Mammary epithelial cell (primary cell): Measurements from ENCODE around the gene MICAL2.

Experiments used
- EZH2 ChIP-seq: IDR thresholded peaks from 2 replicates; pipeline ENCODE4 v1.6.1; 2012; ENCODE audit warnings: low read length, inconsistent platforms, borderline replicate concordance
- TF ChIP-seq, protein P1 (sequence below), 2 donors: IDR thresholded peaks in 1 of 2; conservative IDR thresholded peaks in 1 of 2; 2 replicates each; pipeline ENCODE4 v1.5.1; 2011 to 2012; ENCODE audit warnings: inconsistent platforms in 2 of 2, low read length in 2 of 2, mild to moderate bottlenecking in 2 of 2, control low read depth in 1 of 2, low read depth in 1 of 2; ENCODE audit not compliant: insufficient read depth in 1 of 2; ENCODE audit errors: extremely low read depth in 1 of 2

DNA sequence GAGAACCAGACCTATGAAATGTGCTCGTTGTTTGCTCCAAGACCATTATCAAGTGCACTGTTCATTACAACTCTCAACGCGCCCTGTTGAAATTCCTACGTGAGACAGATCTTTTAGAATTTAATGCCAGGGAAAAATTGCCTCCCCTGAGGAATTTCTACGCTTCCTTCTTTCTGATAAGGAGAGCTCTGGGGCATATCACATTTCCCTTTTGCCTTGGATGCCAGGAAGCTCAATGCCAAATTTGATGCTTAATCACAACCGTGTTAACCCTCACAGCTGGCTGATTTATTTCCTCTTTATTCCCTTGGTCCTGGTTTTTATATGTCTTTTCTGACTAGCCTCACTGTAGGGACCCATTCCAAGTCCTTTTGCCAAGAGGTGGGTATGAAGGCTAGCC lies 109.4 kb downstream of the MICAL2 start:
- TF ChIP-seq, protein P1, sequence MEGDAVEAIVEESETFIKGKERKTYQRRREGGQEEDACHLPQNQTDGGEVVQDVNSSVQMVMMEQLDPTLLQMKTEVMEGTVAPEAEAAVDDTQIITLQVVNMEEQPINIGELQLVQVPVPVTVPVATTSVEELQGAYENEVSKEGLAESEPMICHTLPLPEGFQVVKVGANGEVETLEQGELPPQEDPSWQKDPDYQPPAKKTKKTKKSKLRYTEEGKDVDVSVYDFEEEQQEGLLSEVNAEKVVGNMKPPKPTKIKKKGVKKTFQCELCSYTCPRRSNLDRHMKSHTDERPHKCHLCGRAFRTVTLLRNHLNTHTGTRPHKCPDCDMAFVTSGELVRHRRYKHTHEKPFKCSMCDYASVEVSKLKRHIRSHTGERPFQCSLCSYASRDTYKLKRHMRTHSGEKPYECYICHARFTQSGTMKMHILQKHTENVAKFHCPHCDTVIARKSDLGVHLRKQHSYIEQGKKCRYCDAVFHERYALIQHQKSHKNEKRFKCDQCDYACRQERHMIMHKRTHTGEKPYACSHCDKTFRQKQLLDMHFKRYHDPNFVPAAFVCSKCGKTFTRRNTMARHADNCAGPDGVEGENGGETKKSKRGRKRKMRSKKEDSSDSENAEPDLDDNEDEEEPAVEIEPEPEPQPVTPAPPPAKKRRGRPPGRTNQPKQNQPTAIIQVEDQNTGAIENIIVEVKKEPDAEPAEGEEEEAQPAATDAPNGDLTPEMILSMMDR (conservative IDR thresholded peaks at IDR 0.05 in 1 of 2, IDR thresholded peaks at IDR 0.05 in 1 of 2; ENCODE audit: extremely low read depth in 1 of 2, insufficient read depth in 1 of 2, low read depth in 1 of 2, low read length in 2 of 2): no peak
- no peak for TF ChIP-seq EZH2
